NCI-H2171 (cell line): ENCODE data around the gene BYSL.

Experiments
- DNase-seq: peaks from one replicate; lab custom pipeline; 2025; lab: John Stamatoyannopoulos, UW

The BYSL gene, protein sequence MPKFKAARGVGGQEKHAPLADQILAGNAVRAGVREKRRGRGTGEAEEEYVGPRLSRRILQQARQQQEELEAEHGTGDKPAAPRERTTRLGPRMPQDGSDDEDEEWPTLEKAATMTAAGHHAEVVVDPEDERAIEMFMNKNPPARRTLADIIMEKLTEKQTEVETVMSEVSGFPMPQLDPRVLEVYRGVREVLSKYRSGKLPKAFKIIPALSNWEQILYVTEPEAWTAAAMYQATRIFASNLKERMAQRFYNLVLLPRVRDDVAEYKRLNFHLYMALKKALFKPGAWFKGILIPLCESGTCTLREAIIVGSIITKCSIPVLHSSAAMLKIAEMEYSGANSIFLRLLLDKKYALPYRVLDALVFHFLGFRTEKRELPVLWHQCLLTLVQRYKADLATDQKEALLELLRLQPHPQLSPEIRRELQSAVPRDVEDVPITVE

GRCh38 chr6:41920921-41921711 lies at the start of gene BYSL, which contains the start of gene MED20:
Gene BYSL, plus strand, starts transcription at chr6:41921499. Its CDS starts 64 bp downstream, at chr6:41921563.
Gene MED20, minus strand, starts transcription at chr6:41921139. Its CDS starts 121 bp downstream, at chr6:41921018.
- DNase-seq: peak; percentile 91

GRCh38 chr6:41871691-41872090 lies 49.6 kb upstream of the BYSL start:
- DNase-seq: no peak

DNA sequence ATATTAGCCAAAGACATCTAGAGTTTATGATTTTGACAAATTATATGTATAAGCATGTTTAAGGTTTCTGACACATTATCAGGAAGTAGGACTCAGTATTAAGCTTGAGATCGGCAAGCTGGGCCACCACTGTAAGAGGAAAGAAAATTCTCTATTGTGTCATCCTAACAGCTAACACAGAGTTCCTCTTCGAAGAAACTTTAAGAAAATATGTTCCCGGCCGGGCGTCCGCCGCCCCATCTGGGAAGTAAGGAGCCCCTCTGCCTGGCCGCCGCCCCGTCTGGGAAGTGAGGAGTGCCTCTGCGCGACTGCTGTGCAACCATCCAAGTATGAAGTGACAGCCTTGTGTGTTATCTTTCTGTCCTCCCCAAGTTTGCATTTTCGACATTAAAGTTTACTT lies 49.2 kb upstream of the BYSL start:
- no peak for DNase-seq

DNA sequence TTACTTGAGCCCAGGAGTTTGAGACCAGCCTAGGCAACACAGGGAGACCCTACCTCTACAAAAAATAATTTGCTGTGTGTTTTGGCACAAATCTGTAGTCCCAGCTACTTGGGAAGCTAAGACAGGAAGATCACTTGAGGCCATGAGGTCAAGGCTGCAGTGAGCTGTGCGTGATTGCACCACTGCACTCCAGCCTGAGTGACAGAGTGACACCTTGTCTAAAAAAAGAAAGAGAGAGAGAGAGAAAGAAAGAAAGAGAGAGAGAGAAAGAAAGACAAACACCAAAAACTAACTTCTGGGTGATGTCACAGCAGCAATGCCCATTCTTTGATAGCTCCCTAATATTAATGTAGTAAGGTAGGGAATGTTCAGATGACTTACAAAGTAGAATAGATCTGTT lies 46.6 kb upstream of the BYSL start:
- DNase-seq: no peak

DNA sequence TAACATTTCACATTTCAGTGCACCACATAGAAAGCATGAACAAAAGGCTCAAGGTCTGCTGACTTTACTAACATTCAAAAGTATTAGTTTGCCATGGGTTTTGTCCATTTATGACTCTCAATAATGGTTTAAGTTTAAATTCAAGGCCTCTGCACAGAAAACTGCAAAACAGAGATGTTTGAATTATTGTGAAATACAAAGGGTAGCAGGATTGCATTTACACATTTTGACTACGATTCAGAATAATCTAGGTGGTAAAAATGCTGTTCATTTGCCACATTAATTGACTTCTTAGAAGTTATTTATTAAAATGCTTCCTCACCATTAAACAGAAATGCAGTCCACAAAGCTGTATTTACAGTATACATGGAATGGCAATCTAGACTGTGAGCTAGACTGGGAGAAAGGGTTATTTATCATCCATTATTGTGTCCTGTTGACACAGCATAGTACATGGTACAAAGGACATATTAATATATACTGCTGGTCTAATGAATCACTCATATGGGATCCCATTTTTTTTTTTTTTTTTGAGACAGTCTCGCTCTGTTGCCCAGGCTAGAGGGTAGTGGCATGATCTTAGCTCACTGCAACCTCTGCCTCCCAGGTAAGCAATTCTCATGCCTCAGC lies 44.1 kb upstream of the BYSL start:
- DNase-seq: no peak

DNA sequence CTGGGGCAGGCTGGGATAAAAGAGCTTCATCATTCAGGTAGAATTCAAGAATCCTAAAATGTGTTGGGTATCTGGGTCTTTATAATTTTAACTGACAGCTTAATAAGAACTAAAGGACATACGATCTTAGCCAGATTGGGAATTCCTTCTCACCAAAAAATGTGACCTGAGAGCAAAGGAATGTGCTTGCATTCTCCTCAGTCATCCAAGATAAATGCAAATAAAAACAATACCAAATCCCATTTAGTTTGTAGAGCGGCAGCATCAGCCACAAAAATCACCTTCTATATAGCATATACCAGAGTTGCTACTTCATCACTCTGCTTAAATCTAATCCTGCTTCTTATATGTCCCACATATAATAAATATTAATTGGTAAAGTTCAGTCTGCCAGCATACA lies 43.1 kb upstream of the BYSL start:
- DNase-seq: no peak

- DNase-seq: no peak
Measured at GRCh38 chr6:41878961-41879405, 42.3 kb upstream of the BYSL start.

DNA sequence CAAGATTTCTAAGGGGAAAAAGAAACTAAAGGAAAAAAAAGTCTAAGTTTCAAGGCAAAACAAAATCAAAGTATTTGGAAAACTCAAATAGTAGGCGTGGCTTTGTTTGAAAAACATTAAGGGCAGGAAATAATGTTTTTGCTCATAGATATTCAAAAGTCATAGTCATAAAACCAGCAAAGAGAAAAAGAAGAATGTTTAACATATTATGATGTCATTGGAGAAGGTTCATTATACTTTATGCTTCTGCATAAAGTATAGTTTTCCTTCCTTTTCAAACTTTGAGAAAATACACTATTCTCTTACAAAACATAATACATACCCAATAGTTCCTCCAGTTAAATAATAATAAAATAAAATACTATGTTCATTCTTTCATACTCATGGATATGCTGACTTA lies 39.8 kb upstream of the BYSL start:
- no peak for DNase-seq

GRCh38 chr6:41884957-41885356 lies 36.3 kb upstream of the BYSL start:
- no peak for DNase-seq

- no peak for DNase-seq
Measured at GRCh38 chr6:41885930-41886329, 35.4 kb upstream of the BYSL start.

DNA sequence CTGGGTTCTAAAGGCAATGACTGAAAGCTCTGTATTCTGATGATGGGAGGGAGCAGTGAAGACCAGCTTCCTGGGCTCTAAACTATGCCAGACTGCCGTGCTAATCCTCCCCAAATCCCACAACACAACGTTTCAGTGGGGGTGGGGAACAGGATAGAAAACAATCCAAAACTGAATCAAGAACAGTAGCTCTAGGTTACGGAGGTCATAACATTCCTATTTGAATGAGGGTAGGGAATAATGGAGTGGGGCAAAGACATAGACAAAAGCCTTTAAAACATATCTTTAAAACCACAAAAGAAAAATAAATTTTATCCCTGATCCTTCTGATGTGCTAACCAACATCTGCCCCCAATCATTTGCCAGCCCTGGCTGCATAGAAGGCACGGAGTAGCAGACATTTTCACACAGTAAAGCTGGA lies 34.0 kb upstream of the BYSL start:
- no peak for DNase-seq

- DNase-seq: no peak
Measured at GRCh38 chr6:41892921-41893564, 28.3 kb upstream of the BYSL start.

- DNase-seq: peak; percentile 76
Measured at GRCh38 chr6:41894366-41895299, 26.7 kb upstream of the BYSL start.

- peak; percentile 94 for DNase-seq
Measured at GRCh38 chr6:41895300-41896233, 25.7 kb upstream of the BYSL start, which contains the start of gene USP49. Gene USP49, minus strand, starts transcription at chr6:41895375. Its CDS starts 88,392 bp downstream, at chr6:41806983.

- no peak for DNase-seq
Measured at GRCh38 chr6:41896281-41896680, 25.0 kb upstream of the BYSL start.

DNA sequence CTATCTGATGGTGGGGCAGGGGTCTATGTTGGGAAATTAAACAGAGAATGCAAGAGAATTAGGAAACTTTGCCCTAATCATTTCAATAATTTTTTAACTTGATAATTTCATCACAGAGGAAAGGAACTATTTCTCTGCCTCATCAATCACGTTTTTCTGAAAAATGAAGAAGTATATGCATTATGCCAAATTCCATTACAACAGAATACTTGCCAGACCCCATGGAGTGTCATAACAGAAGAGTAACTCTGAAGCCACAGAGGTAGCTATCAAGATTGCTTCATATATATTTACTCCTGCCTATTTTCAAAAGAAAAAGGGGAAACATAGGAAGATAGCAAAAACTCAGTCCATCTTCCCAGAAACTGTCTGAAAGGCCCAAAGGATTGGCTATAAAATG lies 20.4 kb upstream of the BYSL start:
- no peak for DNase-seq

GRCh38 chr6:41901882-41902519 lies 19.3 kb upstream of the BYSL start:
- no peak for DNase-seq

DNA sequence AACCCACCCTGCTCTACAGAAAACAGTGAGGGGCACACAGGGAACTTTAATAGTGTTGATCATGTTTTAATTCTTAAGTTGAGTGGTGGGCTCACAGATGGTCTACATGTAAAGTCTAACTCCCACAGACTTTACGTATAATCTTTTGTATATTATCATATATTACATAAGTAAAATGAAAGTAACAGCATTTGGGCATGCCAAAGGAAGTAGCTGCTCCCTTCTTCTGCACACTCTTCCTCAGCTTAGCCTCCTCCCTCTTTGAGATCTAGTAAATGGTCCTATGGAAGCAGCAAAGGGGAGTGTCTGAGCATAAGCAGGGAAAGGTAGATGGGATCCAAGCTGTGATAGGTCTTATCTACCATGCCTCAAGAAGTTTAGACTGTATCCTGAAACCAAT lies 11.6 kb upstream of the BYSL start:
- DNase-seq: no peak

GRCh38 chr6:41914343-41914742 lies 7.0 kb upstream of the BYSL start:
- DNase-seq: no peak
